ENCODE measurements around the gene NBEAL2. TPM values are rescaled to one million over a fixed set of nuclear protein-coding genes. Genes with fewer than 3 reads are reported as not detected.
"Not testable (repeated sequence)": the region's sequence is repeated elsewhere in the genome, so short reads cannot be mapped to it uniquely, and the experiment has no call there.

NBEAL2 gene
- total and polyA plus RNA-seq, 5 experiments from 2014 or later = 0.89 to 46.0 (median 2.8) TPM

GRCh38 chr3:46957092-46957820 is 22.2 kb upstream of the NBEAL2 start:
- H3K4me3 Mint-ChIP-seq = peak overlapping the region in 2 of 10 donors; percentile 23 to 58
- no peaks in the 10 kb centered on the region for H3K27me3 Mint-ChIP-seq
- ATAC-seq = no peak
- H3K27ac Mint-ChIP-seq = peak overlapping the region in 6 of 10 donors; percentile 43 to 90 (median 64)
- peaks cover 0 to 13% (median 0%) of the 10 kb centered on the region in 3 donors for H3K36me3 Mint-ChIP-seq
- H3K4me1 Mint-ChIP-seq = peaks cover 62 to 99% (median 95%) of the 10 kb centered on the region in 4 donors
- H3K9me3 Mint-ChIP-seq = no peaks in the 10 kb centered on the region
- DNase-seq = no peak
- POLR2A ChIA-PET = interaction anchor here (0.5 to 0.8 kb wide), 3 partner anchors 60 to 413 kb away, joined by 3 to 5 read pairs (median 4); no protein-coding TSS in a partner anchor

DNA sequence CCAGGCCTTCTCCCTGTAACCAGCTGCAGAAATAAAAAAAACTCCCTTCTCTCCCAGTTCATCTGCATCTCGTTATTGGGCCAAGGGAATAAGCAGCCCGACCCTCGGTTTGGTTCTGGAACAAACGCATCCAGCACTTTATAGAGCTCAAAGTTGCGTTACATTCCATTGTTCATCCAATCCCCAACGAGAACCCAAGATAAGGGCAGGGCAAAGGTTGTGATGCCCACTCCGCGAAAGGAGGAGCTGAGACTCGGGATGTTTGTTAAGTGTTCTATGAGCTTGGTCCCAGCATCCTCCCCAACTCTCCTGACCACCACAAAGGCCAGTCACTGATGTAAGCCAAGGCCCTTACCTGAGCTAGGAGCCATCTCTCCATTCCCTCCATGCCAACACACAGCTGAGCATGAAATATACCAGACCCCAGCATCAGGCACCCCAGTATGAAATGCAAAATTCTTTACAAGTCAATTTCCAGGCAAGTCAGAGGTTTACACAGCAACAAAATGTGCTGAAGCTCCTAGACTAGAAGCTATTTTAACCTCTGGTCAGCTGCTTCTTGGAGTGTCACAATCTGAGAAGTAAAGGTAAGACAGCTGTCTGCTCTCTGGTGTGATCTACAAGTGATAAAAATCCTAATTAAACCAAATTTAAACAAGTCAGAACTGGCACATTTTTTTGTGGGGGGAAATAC is 20.9 kb upstream of the NBEAL2 start:
- H3K9me3 Mint-ChIP-seq = no peaks in the 10 kb centered on the region
- peaks cover 56 to 97% (median 93%) of the 10 kb centered on the region in 4 donors for H3K4me1 Mint-ChIP-seq
- POLR2A ChIA-PET = interaction anchor here (0.9 kb wide), 1 partner anchor 17 kb away, joined by 3 read pairs; the partner anchor contains the start of gene CCDC12
- H3K4me3 Mint-ChIP-seq = peak overlapping the region in 9 of 10 donors; percentile 3 to 80 (median 58)
- no peak for ATAC-seq
- peak overlapping the region in 9 of 10 donors; percentile 10 to 93 (median 86) for H3K27ac Mint-ChIP-seq
- DNase-seq = no peak
- peaks cover 0 to 23% (median 8%) of the 10 kb centered on the region in 3 donors for H3K36me3 Mint-ChIP-seq
- H3K27me3 Mint-ChIP-seq = no peaks in the 10 kb centered on the region

DNA sequence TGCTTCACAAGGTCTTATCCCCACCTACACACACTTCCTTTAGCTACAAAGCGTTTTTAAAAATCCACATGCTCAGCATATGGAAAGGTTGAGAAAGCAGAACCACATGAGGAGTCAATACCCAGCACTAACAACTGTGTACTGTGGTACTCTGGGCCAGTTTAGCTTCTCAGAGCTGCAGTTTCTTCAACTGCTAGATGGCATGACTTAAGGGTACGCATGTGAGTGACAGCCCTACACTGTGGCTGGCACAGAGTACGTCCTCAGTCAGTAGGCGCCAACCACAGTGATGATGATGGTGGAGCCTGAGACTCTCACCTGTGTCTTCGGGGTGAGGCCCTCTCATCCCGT is 20.3 kb upstream of the NBEAL2 start:
- Mint-ChIP-seq H3K4me1 (peaks cover 51 to 91% (median 87%) of the 10 kb centered on the region in 4 donors), H3K27ac (peak overlapping the region; percentile 50 to 93 (median 86)), H3K36me3 (peaks cover 0 to 23% (median 8%) of the 10 kb centered on the region in 3 donors), H3K27me3 (no peaks in the 10 kb centered on the region), H3K4me3 (peak overlapping the region; percentile 3 to 80 (median 57)), H3K9me3 (no peaks in the 10 kb centered on the region)
- peak; percentile 65 to 85 for ATAC-seq
- POLR2A ChIA-PET = interaction anchor here (0.9 kb wide), 1 partner anchor 17 kb away, joined by 3 read pairs; the partner anchor contains the start of gene CCDC12
- DNase-seq = peak in 3 of 10 donors; percentile 17 to 27 (median 21)

DNA sequence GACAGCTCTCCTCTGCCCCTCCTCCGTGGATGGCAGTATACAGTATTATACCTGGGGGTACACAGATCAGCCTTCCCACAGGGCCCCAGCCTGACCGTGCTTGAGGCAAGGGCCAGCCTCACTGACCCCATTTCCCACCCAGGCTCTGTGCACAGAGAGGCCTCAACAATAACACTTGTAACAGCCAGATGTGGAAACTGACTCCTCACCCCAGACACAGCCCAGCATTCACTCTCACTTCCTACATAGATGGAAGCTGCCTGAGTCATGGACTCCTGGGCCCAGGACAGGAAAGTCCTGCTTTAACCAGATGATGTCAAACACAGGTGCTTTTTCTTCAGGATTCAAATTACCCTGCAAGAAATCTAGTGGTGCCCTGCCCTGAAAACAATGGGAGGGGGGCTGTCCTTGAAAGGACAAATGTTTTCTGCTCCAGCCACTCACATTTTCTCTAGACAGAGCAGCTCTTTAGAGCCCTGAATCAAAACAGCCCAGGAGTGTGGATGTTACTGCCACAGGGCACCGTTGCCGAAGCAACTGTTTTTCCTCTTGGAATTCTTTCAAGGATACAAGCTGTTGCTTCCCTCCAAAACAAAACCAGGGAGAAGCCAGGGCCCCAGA is 19.3 kb upstream of the NBEAL2 start:
- Mint-ChIP-seq H3K9me3 (no peaks in the 10 kb centered on the region), H3K4me1 (peaks cover 44 to 84% (median 81%) of the 10 kb centered on the region in 4 donors), H3K27ac (peak overlapping the region; percentile 28 to 93 (median 85)), H3K36me3 (peaks cover 0 to 23% (median 8%) of the 10 kb centered on the region in 3 donors), H3K4me3 (peak overlapping the region in 9 of 10 donors; percentile 26 to 80 (median 58)), H3K27me3 (no peaks in the 10 kb centered on the region)
- DNase-seq (no peak), ATAC-seq (no peak)
- POLR2A ChIA-PET = no interaction called here

DNA sequence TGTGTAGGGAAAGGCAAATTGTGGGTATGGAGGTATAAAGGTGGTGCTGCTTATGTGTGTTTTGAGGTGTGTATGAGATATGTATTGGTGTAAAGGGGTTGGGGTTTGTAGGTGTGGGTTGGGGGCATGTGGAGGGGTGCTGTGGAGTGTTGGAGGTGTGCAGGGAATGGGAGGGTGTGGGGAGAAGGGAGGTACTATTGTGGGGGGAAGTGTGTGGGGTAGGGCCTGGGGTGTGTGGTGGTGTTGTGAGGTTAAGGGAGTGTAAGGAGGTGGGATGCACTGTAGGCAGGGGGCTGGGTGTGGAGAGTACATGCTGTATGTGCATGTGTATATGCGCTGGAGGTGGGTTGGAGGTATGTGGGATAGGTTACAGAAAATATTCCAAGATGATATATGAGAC is 18.6 kb upstream of the NBEAL2 start:
- Mint-ChIP-seq H3K27me3 (no peaks in the 10 kb centered on the region), H3K4me1 (peaks cover 43 to 84% (median 81%) of the 10 kb centered on the region in 4 donors), H3K27ac (peak overlapping the region in 7 of 10 donors; percentile 17 to 92 (median 60)), H3K4me3 (peak overlapping the region in 6 of 10 donors; percentile 18 to 71 (median 30)), H3K9me3 (no peaks in the 10 kb centered on the region), H3K36me3 (peaks cover 0 to 27% (median 8%) of the 10 kb centered on the region in 3 donors)
- no peak for DNase-seq
- ATAC-seq = no peak
- POLR2A ChIA-PET = no interaction called here

- POLR2A ChIA-PET = no interaction called here
- H3K36me3 Mint-ChIP-seq = peaks cover 0 to 33% (median 8%) of the 10 kb centered on the region in 3 donors
- H3K9me3 Mint-ChIP-seq = no peaks in the 10 kb centered on the region
- ATAC-seq (no peak), DNase-seq (no peak)
- no peaks in the 10 kb centered on the region for H3K27me3 Mint-ChIP-seq
- peak overlapping the region in 3 of 10 donors; percentile 12 to 81 (median 72) for H3K27ac Mint-ChIP-seq
- H3K4me1 Mint-ChIP-seq = peaks cover 51 to 84% (median 82%) of the 10 kb centered on the region in 4 donors
- H3K4me3 Mint-ChIP-seq = peak overlapping the region in 1 of 10 donors; percentile 2
Observed at GRCh38 chr3:46962427-46962826, 17.0 kb upstream of the NBEAL2 start.

GRCh38 chr3:46962990-46963389 is 16.5 kb upstream of the NBEAL2 start:
- H3K27me3 Mint-ChIP-seq = no peaks in the 10 kb centered on the region
- peaks cover 52 to 85% (median 84%) of the 10 kb centered on the region in 4 donors for H3K4me1 Mint-ChIP-seq
- peaks cover 0 to 37% (median 8%) of the 10 kb centered on the region in 3 donors for H3K36me3 Mint-ChIP-seq
- peak overlapping the region in 4 of 10 donors; percentile 11 to 81 (median 52) for H3K27ac Mint-ChIP-seq
- DNase-seq (no peak), ATAC-seq (no peak)
- peak overlapping the region in 1 of 10 donors; percentile 18 for H3K4me3 Mint-ChIP-seq
- no peaks in the 10 kb centered on the region for H3K9me3 Mint-ChIP-seq
- POLR2A ChIA-PET = no interaction called here

DNA sequence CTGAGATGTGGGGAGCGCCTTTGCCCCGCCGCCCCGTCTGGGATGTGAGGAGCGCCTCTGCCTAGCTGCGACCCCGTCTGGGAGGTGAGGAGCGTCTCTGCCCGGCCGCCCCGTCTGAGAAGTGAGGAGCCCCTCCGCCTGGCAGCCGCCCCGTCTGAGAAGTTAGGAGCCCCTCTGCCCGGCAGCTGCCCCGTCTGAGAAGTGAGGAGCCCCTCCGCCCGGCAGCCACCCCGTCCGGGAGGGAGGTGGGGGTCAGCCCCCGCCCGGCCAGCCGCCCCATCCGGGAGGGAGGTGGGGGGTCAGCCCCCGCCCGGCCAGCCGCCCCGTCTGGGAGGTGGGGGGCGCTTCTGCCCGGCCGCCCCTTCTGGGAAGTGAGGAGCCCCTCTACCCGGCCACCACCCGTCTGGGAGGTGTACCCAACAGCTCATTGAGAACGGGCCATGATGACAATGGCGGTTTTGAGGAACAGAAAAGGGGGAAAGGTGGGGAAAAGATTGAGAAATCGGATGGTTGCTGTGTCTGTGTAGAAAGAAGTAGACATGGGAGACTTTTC is 15.4 kb upstream of the NBEAL2 start:
- H3K4me3 Mint-ChIP-seq, ATAC-seq, POLR2A ChIA-PET, H3K27me3 Mint-ChIP-seq, DNase-seq, H3K9me3 Mint-ChIP-seq, H3K27ac Mint-ChIP-seq: not testable (repeated sequence)
- H3K36me3 Mint-ChIP-seq = peaks cover 0 to 34% (median 8%) of the 10 kb centered on the region in 3 donors
- peaks cover 50 to 85% (median 84%) of the 10 kb centered on the region in 4 donors for H3K4me1 Mint-ChIP-seq

DNA sequence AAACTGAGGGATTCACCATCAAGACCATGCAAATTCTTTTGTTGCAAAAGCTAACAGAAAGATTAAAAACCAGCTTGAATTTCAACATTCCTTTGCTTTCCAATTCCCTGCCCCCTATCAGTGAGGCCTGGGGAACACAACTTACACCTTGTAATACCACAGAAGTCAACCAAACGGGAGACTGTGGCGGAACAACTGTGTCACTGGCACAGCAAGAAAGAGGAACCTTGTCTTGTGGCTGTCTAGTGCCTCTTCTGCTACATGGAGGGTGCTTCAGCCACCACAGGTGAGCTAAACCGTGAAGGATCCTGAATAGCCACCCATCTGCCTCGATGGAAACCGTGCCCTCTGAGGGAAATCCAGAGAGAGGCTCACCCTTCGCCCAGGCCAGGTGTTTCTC is 14.3 kb upstream of the NBEAL2 start:
- peak in 1 of 2 donors; percentile 42 for ATAC-seq
- no peak for DNase-seq
- H3K4me3 Mint-ChIP-seq = peak overlapping the region in 1 of 10 donors; percentile 14
- POLR2A ChIA-PET = no interaction called here
- H3K4me1 Mint-ChIP-seq = peaks cover 47 to 85% (median 84%) of the 10 kb centered on the region in 4 donors
- peaks cover 0 to 39% (median 8%) of the 10 kb centered on the region in 3 donors for H3K36me3 Mint-ChIP-seq
- no peaks in the 10 kb centered on the region for H3K9me3 Mint-ChIP-seq
- H3K27me3 Mint-ChIP-seq = no peaks in the 10 kb centered on the region
- peak overlapping the region in 5 of 10 donors; percentile 56 to 72 (median 58) for H3K27ac Mint-ChIP-seq

GRCh38 chr3:46966811-46967210 is 12.7 kb upstream of the NBEAL2 start:
- Mint-ChIP-seq H3K27ac (peak overlapping the region; percentile 52 to 93 (median 75)), H3K4me1 (peaks cover 46 to 85% (median 84%) of the 10 kb centered on the region in 4 donors), H3K4me3 (peak overlapping the region in 6 of 10 donors; percentile 4 to 66 (median 40)), H3K9me3 (no peaks in the 10 kb centered on the region), H3K36me3 (peaks cover 0 to 51% (median 13%) of the 10 kb centered on the region in 3 donors), H3K27me3 (no peaks in the 10 kb centered on the region)
- ATAC-seq = no peak
- POLR2A ChIA-PET = interaction anchor here (0.6 to 1.4 kb wide), 5 partner anchors 9 to 20 kb away, joined by 3 to 9 read pairs (median 3); partner anchors contain the start of gene CCDC12
- DNase-seq = no peak

- H3K36me3 Mint-ChIP-seq = peaks cover 0 to 53% (median 4%) of the 10 kb centered on the region in 3 donors
Observed at GRCh38 chr3:46968783-46969428, 10.6 kb upstream of the NBEAL2 start.

More at GRCh38 chr3:46968783-46969428, 10.6 kb upstream of the NBEAL2 start:
- POLR2A ChIA-PET = no interaction called here
- Mint-ChIP-seq H3K27me3 (no peaks in the 10 kb centered on the region), H3K27ac (peak overlapping the region in 9 of 10 donors; percentile 13 to 80 (median 56)), H3K9me3 (no peaks in the 10 kb centered on the region), H3K4me3 (peak overlapping the region in 6 of 10 donors; percentile 11 to 58 (median 20)), H3K4me1 (peaks cover 47 to 89% (median 84%) of the 10 kb centered on the region in 4 donors)
- DNase-seq (no peak), ATAC-seq (no peak)

Data from naive thymus-derived CD8-positive, alpha-beta T cell (primary cell).